ENCODE measurements around the gene SH3BP5.

The SH3BP5 gene

GRCh38 chr3:15325228-15325627, 7.2 kb downstream of the SH3BP5 start:
- no peak for DNase-seq (ENCODE audit: low read depth)

GRCh38 chr3:15324379-15324808, 8.0 kb downstream of the SH3BP5 start:
- DNase-seq (ENCODE audit: low read depth), result no peak

GRCh38 chr3:15323063-15323462, 9.3 kb downstream of the SH3BP5 start:
- no peak for DNase-seq (ENCODE audit: low read depth)

- no peak for DNase-seq (ENCODE audit: low read depth)
These were observed 11.0 kb downstream of the SH3BP5 start for GRCh38 chr3:15321349-15321748.

- DNase-seq (ENCODE audit: low read depth), result no peak
These were observed 12.8 kb downstream of the SH3BP5 start for GRCh38 chr3:15319575-15319974.

GRCh38 chr3:15319136-15319535, 13.2 kb downstream of the SH3BP5 start:
- DNase-seq (ENCODE audit: low read depth), result no peak

- DNase-seq (ENCODE audit: low read depth), result no peak
These were observed 13.7 kb downstream of the SH3BP5 start for GRCh38 chr3:15318661-15319060.

GRCh38 chr3:15316998-15317435, 15.4 kb downstream of the SH3BP5 start:
- DNase-seq (ENCODE audit: low read depth), result no peak

GRCh38 chr3:15315003-15315402, 17.4 kb downstream of the SH3BP5 start:
- DNase-seq (ENCODE audit: low read depth), result no peak

- no peak for DNase-seq (ENCODE audit: low read depth)
These were observed 18.1 kb downstream of the SH3BP5 start for GRCh38 chr3:15314276-15314675.

- no peak for DNase-seq (ENCODE audit: low read depth)
These were observed 18.9 kb downstream of the SH3BP5 start for GRCh38 chr3:15313461-15313860.

GRCh38 chr3:15312550-15312949, 19.8 kb downstream of the SH3BP5 start:
- DNase-seq (ENCODE audit: low read depth), result no peak

- DNase-seq (ENCODE audit: low read depth), result no peak
These were observed 21.7 kb downstream of the SH3BP5 start for GRCh38 chr3:15310491-15311370.

GRCh38 chr3:15309662-15310335, 22.6 kb downstream of the SH3BP5 start:
- DNase-seq (ENCODE audit: low read depth), result no peak

GRCh38 chr3:15307580-15307979, 24.8 kb downstream of the SH3BP5 start:
- DNase-seq (ENCODE audit: low read depth), result no peak

GRCh38 chr3:15306979-15307359, 25.4 kb downstream of the SH3BP5 start:
- DNase-seq (ENCODE audit: low read depth), result no peak

- DNase-seq (ENCODE audit: low read depth), result no peak
These were observed 27.0 kb downstream of the SH3BP5 start for GRCh38 chr3:15305359-15305844.

GRCh38 chr3:15303728-15304127, 28.7 kb downstream of the SH3BP5 start:
- no peak for DNase-seq (ENCODE audit: low read depth)

- DNase-seq (ENCODE audit: low read depth), result no peak
These were observed 29.2 kb downstream of the SH3BP5 start for GRCh38 chr3:15303216-15303615.

GRCh38 chr3:15301761-15302160, 30.6 kb downstream of the SH3BP5 start:
- no peak for DNase-seq (ENCODE audit: low read depth)

- no peak for DNase-seq (ENCODE audit: low read depth)
These were observed 31.9 kb downstream of the SH3BP5 start for GRCh38 chr3:15300323-15301078.

- DNase-seq (ENCODE audit: low read depth), result no peak
These were observed 33.4 kb downstream of the SH3BP5 start for GRCh38 chr3:15299036-15299435.
